Measurements from ENCODE around the gene KAT7.
"Not testable (repeated sequence)": the region's sequence is repeated elsewhere in the genome, so short reads cannot be mapped to it uniquely, and the experiment has no call there.

KAT7 gene

GRCh38 chr17:49788478-49789242 lies at the start of gene KAT7:
TSS of gene KAT7 (plus strand) at chr17:49788681. CDS start at chr17:49788835, 154 bp downstream.
- peak; percentile 98 for DNase-seq

GRCh38 chr17:49739641-49740271 lies 48.7 kb upstream of the KAT7 start:
- DNase-seq = peak; percentile 89

GRCh38 chr17:49741009-49741691 lies 47.3 kb upstream of the KAT7 start:
- peak; percentile 36 for DNase-seq

- DNase-seq = no peak
Measured at GRCh38 chr17:49741692-49742076, 46.8 kb upstream of the KAT7 start.

- DNase-seq = no peak
Measured at GRCh38 chr17:49742166-49742638, 46.3 kb upstream of the KAT7 start.

GRCh38 chr17:49745175-49746139 lies 43.0 kb upstream of the KAT7 start:
- no peak for DNase-seq

- DNase-seq = no peak
Measured at GRCh38 chr17:49746791-49747490, 41.5 kb upstream of the KAT7 start.

- DNase-seq = no peak
Measured at GRCh38 chr17:49747632-49748031, 40.8 kb upstream of the KAT7 start.

GRCh38 chr17:49748223-49748622 lies 40.3 kb upstream of the KAT7 start:
- no peak for DNase-seq

GRCh38 chr17:49748791-49749190 lies 39.7 kb upstream of the KAT7 start:
- no peak for DNase-seq

- no peak for DNase-seq
Measured at GRCh38 chr17:49749730-49750129, 38.8 kb upstream of the KAT7 start.

GRCh38 chr17:49752508-49752907 lies 36.0 kb upstream of the KAT7 start:
- DNase-seq = no peak

- no peak for DNase-seq
Measured at GRCh38 chr17:49753959-49754391, 34.5 kb upstream of the KAT7 start.

- no peak for DNase-seq
Measured at GRCh38 chr17:49755663-49756283, 32.7 kb upstream of the KAT7 start.

- DNase-seq = no peak
Measured at GRCh38 chr17:49756323-49757150, 31.9 kb upstream of the KAT7 start.

GRCh38 chr17:49757151-49757777 lies 31.2 kb upstream of the KAT7 start:
- no peak for DNase-seq

GRCh38 chr17:49758464-49759010 lies 29.9 kb upstream of the KAT7 start:
- not testable (repeated sequence) for DNase-seq

GRCh38 chr17:49759203-49759602 lies 29.3 kb upstream of the KAT7 start:
- no peak for DNase-seq

- DNase-seq = no peak
Measured at GRCh38 chr17:49760296-49760695, 28.2 kb upstream of the KAT7 start.

Measured in SIG-M5 (cell line).